IMR-90 (cell line): ENCODE results near the gene ZFPL1. TPM values are rescaled to one million over a fixed set of nuclear protein-coding genes. Genes with fewer than 3 reads are reported as not detected.

Experiments
- ATAC-seq: fragments of 200-7000 bp; cut with Tn5 transposase; 2 replicates; pipeline ENCODE4 v1.9.1; 2020; ENCODE audit warnings: low read depth, mild to moderate bottlenecking, moderate library complexity
- BruUV-seq: library from RNA; stranded (reverse); fragments of 400-500 nt; replicated peaks from 2 replicates; lab custom pipeline; 2021; lab: Mats Ljungman, UMichigan
- CTCF ChIA-PET: fragments of 300-600 bp; formaldehyde crosslinking; extraction: SDS; loops from one replicate; lab custom pipeline; 2021; ENCODE audit warnings: antibody characterized with exemption; lab: Yijun Ruan, JAX
- POLR2A ChIA-PET: fragments of 300-600 bp; sonication (Branson Sonifier 250); formaldehyde crosslinking; loops from one replicate; lab custom pipeline; 2022; ENCODE audit warnings: antibody characterized with exemption; ENCODE audit not compliant: unreplicated experiment; lab: Charles Lee
- DNase-seq: peaks from one replicate; pipeline ENCODE4 v3.0.0; 2013
- H2AFZ ChIP-seq: replicated peaks from 2 replicates; pipeline ENCODE3; 2013; ENCODE audit warnings: low read length, mild to moderate bottlenecking; ENCODE audit not compliant: poor library complexity
- H2AK5ac ChIP-seq: 2 replicates; pipeline ENCODE4 v1.6.1; 2013; ENCODE audit warnings: low read depth, low read length, inconsistent platforms
- H2AK9ac ChIP-seq: replicated peaks from 2 replicates; pipeline ENCODE3; 2013; ENCODE audit warnings: mild to moderate bottlenecking, low read depth, low read length, moderate library complexity; ENCODE audit not compliant: poor library complexity
- H2BK120ac ChIP-seq: 2 replicates; pipeline ENCODE4 v1.6.1; 2013; ENCODE audit warnings: low read depth, low read length, inconsistent platforms
- H2BK15ac ChIP-seq: 3 replicates; pipeline ENCODE4 v1.6.1; 2013; ENCODE audit warnings: low read depth, low read length, inconsistent platforms
- H2BK20ac ChIP-seq: 2 replicates; pipeline ENCODE4 v1.6.1; 2013; ENCODE audit warnings: low read depth, mild to moderate bottlenecking, inconsistent platforms, low read length, moderate library complexity
- H2BK5ac ChIP-seq: 2 replicates; pipeline ENCODE4 v1.6.1; 2013; ENCODE audit warnings: mild to moderate bottlenecking, low read depth, low read length, inconsistent platforms; ENCODE audit not compliant: poor library complexity, severe bottlenecking
- H3K14ac ChIP-seq: replicated peaks from 2 replicates; pipeline ENCODE4 v1.6.1; 2013; ENCODE audit warnings: low read depth, low read length, inconsistent platforms
- H3K18ac ChIP-seq: 2 replicates; pipeline ENCODE4 v1.6.1; 2013; ENCODE audit warnings: low read depth, low read length, control low read depth
- H3K23ac ChIP-seq: 2 replicates; pipeline ENCODE4 v1.6.1; 2013; ENCODE audit warnings: low read depth, low read length, inconsistent platforms
- H3K27ac ChIP-seq: 2 replicates; pipeline ENCODE4 v1.5.1; 2013; ENCODE audit warnings: mild to moderate bottlenecking, control low read depth, low read length; ENCODE audit not compliant: insufficient read depth
- H3K27me3 ChIP-seq: 2 replicates; pipeline ENCODE4 v1.6.1; 2013; ENCODE audit warnings: low read length; ENCODE audit not compliant: control insufficient read depth, insufficient read depth
- H3K36me3 ChIP-seq: 2 replicates; pipeline ENCODE4 v1.6.1; 2013; ENCODE audit warnings: low read length, mixed read lengths; ENCODE audit not compliant: control insufficient read depth, insufficient read depth
- H3K4ac ChIP-seq: 2 replicates; pipeline ENCODE4 v1.6.1; 2013; ENCODE audit warnings: low read depth, low read length, inconsistent platforms
- H3K4me1 ChIP-seq: 2 replicates; pipeline ENCODE4 v1.6.1; 2013; ENCODE audit warnings: low read length, mixed read lengths; ENCODE audit not compliant: control insufficient read depth, insufficient read depth
- H3K4me2 ChIP-seq: 2 replicates; pipeline ENCODE4 v1.6.1; 2013; ENCODE audit warnings: low read depth, mild to moderate bottlenecking, control low read depth, low read length, moderate library complexity
- H3K4me3 ChIP-seq: 2 replicates; pipeline ENCODE4 v1.5.1; 2013; ENCODE audit warnings: low read depth, mild to moderate bottlenecking, control low read depth, low read length, moderate library complexity; ENCODE audit not compliant: insufficient read depth
- H3K56ac ChIP-seq: 2 replicates; pipeline ENCODE4 v1.6.1; 2013; ENCODE audit warnings: low read length, inconsistent platforms; ENCODE audit not compliant: insufficient read depth; ENCODE audit errors: extremely low read depth
- H3K79me1 ChIP-seq, 2 experiments: 2 replicates each; pipeline ENCODE4 v1.6.1; 2013; ENCODE audit warnings: low read length in 2 of 2, inconsistent platforms in 1 of 2, low read depth in 1 of 2
- H3K9ac ChIP-seq: 2 replicates; pipeline ENCODE4 v1.6.1; 2013; ENCODE audit warnings: low read depth, low read length, control low read depth
- H3K9me1 ChIP-seq: 2 replicates; pipeline ENCODE4 v1.6.1; 2013; ENCODE audit warnings: low read length, inconsistent platforms; ENCODE audit not compliant: insufficient read depth
- H3K9me3 ChIP-seq: 2 replicates; pipeline ENCODE4 v1.6.1; 2013; ENCODE audit warnings: low read length; ENCODE audit not compliant: control insufficient read depth, insufficient read depth
- H4K20me1 ChIP-seq: 2 replicates; pipeline ENCODE4 v1.6.1; 2013; ENCODE audit warnings: low read length, inconsistent platforms; ENCODE audit not compliant: insufficient read depth
- H4K5ac ChIP-seq: 2 replicates; pipeline ENCODE4 v1.6.1; 2013; ENCODE audit warnings: mild to moderate bottlenecking, low read depth, low read length, control low read depth
- H4K8ac ChIP-seq, 2 experiments: 2 replicates each; pipeline ENCODE4 v1.6.1; 2013; ENCODE audit warnings: low read depth in 2 of 2, low read length in 2 of 2, control low read depth in 1 of 2, inconsistent platforms in 1 of 2
- H4K91ac ChIP-seq: 2 replicates; pipeline ENCODE4 v1.6.1; 2013; ENCODE audit warnings: low read depth, low read length, inconsistent platforms; ENCODE audit not compliant: insufficient read depth
- BHLHE40 ChIP-seq: fragments of 150-350 bp; IDR thresholded peaks from 2 replicates; pipeline ENCODE4 v1.6.1; 2016; ENCODE audit warnings: mild to moderate bottlenecking, low read depth, low read length
- FOS ChIP-seq: fragments of 150-350 bp; IDR thresholded peaks from 2 replicates; pipeline ENCODE4 v1.6.1; 2016; ENCODE audit warnings: low read depth, low read length
- MAZ ChIP-seq: IDR thresholded peaks from 2 replicates; pipeline ENCODE4 v1.6.1; 2012; ENCODE audit warnings: low read depth, mild to moderate bottlenecking, low read length, improper control_type of control experiment, moderate library complexity, borderline replicate concordance
- NFE2L2 ChIP-seq: fragments of 150-350 bp; IDR thresholded peaks from 2 replicates; pipeline ENCODE4 v1.6.1; 2016; ENCODE audit warnings: low read depth, mild to moderate bottlenecking, low read length
- POLR2A ChIP-seq: IDR thresholded peaks from 2 replicates; pipeline ENCODE4 v1.6.1; 2012; ENCODE audit warnings: mild to moderate bottlenecking, low read depth, low read length
- RCOR1 ChIP-seq: IDR thresholded peaks from 2 replicates; pipeline ENCODE4 v1.6.1; 2012; ENCODE audit warnings: mild to moderate bottlenecking, low read length, improper control_type of control experiment; ENCODE audit not compliant: insufficient replicate concordance
- WGBS, 2 experiments: methylation state at CpG; one replicate each; pipeline versions ENCODE4 v1.1.5 to v1.1.7; 2013; ENCODE audit warnings: missing lambda C conversion rate in 2 of 2; ENCODE audit not compliant: insufficient read length in 1 of 2; ENCODE audit errors: extremely low coverage in 2 of 2; 5-methylcytosine and 5-hydroxymethylcytosine counted together
- dilution Hi-C: fragments of 300-500 bp; cut with HindIII; formaldehyde crosslinking; loops from one replicate; pipeline ENCODE4 v1.14.3; 2018; ENCODE audit warnings: low sequenced_read_pairs; ENCODE audit not compliant: unreplicated experiment
- in situ Hi-C: fragments of 300-500 bp; cut with MboI; formaldehyde crosslinking; loops from 3 replicates; pipeline ENCODE4 v1.14.3; 2019; ENCODE audit warnings: low sequenced_read_pairs, inconsistent platforms, mixed read lengths
- intact Hi-C: fragments of 100-400 bp; cut with micrococcal nuclease; formaldehyde crosslinking; loops from 2 replicates; pipeline ENCODE4 v1.10.0; 2022
- polyA plus RNA-seq, 3 experiments: library from polyadenylated mRNA; depleted of rRNA; stranded (reverse); fragments of >200 nt; gene quantifications; 2 replicates each; pipeline ENCODE4 v1.2.3, GENCODE V29; 2012; ENCODE audit warnings: low replicate concordance in 1 of 3
- total RNA-seq: library from RNA; depleted of rRNA; stranded (reverse); fragments of >200 nt; gene quantifications from 2 replicates; pipeline ENCODE4 v1.2.3, GENCODE V29; 2012
- TF ChIP-seq, protein P1 (sequence below): fragments of 150-350 bp; IDR thresholded peaks from 2 replicates; pipeline ENCODE4 v1.6.1; 2016; ENCODE audit warnings: low read depth, mild to moderate bottlenecking, low read length, moderate library complexity, borderline replicate concordance
- TF ChIP-seq, protein P2 (sequence below): fragments of 150-350 bp; IDR thresholded peaks from 2 replicates; pipeline ENCODE4 v1.6.1; 2017; ENCODE audit warnings: mild to moderate bottlenecking, antibody characterized with exemption, low read length, low read depth

ZFPL1 gene
- total and polyA plus RNA-seq, 2 of the 4 experiments (the other 2 are of a cell fraction), result 24.0 to 67.5 TPM

DNA sequence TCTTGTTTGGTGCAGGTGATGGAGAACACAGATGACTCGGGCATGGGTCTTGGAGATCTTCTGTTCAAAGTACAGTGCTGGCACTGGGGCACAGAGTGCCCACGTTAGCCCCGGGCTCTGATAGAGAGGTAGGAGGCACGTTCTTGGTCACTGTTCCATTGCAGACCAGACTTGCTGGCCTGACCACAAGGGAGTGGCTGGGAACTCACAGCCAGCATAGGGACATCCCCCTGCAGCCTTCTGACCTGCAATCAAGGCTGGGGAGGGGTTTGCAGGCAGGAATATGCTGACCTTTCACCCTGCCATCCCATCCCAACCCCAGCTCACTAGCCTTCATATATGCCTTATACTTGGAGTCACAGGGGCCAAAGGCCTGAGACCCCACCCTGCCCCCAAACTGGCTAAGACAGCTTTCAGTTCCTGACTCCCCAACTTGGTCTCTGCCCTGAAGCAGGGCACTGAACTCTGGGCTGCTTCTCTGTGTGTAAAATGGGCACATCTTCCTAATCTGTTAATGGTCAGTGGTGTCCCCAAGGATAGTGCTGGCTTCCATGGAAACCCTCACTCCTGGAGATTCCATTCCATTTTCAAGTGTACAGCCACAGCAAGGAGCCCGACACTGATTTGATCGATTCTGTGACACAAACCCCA, 42.7 kb downstream of the ZFPL1 start:
- intact Hi-C loops, result no loop called here
- no peak overlapping the region for H3K4me2 ChIP-seq
- no TSS peak for BruUV-seq
- H4K5ac ChIP-seq, result no peak overlapping the region
- ATAC-seq (no peak), DNase-seq (no peak)
- dilution Hi-C loops, result no loop called here
- WGBS, 2 experiments, result no CpG with 5 or more reads among the region's 6 CpGs
- H2AK9ac ChIP-seq, result peak overlapping the region; percentile 82
- H3K36me3 ChIP-seq, result peaks cover 68% of the 10 kb centered on the region
- no peak overlapping the region for H3K23ac ChIP-seq
- ChIA-PET POLR2A (interaction anchor here (0.5 kb wide), 1 partner anchor 12 kb away, joined by 3 read pairs; no protein-coding TSS in a partner anchor), CTCF (no interaction called here)
- no peaks in the 10 kb centered on the region for H3K27me3 ChIP-seq
- H3K27ac ChIP-seq, result no peak overlapping the region
- in situ Hi-C loops, result no loop called here
- peak overlapping the region in 1 of 2 experiments; percentile 14; a peak in 1 of 4 replicates for H4K8ac ChIP-seq
- H2BK20ac ChIP-seq, result 0 out of 2 replicates have a peak overlapping the region, but pooled peaks have one; percentile 20
- no peak overlapping the region for H3K4me3 ChIP-seq
- H3K4ac ChIP-seq, result no peak overlapping the region
- no peak overlapping the region for H3K18ac ChIP-seq
- no peak overlapping the region for H2AK5ac ChIP-seq
- H2BK15ac ChIP-seq, result no peak overlapping the region
- H2BK120ac ChIP-seq, result no peak overlapping the region
- H3K9ac ChIP-seq, result no peak overlapping the region
- no peak overlapping the region for H3K14ac ChIP-seq
- H3K9me1 ChIP-seq, result 0 out of 2 replicates have a peak, but pooled peaks cover 4% of the 10 kb centered on the region
- no peak overlapping the region for H2AFZ ChIP-seq
- H3K4me1 ChIP-seq, result no peaks in the 10 kb centered on the region
- H3K56ac ChIP-seq, result no peak overlapping the region
- no peak overlapping the region for H4K91ac ChIP-seq
- H3K79me1 ChIP-seq, result peaks cover 20 to 59% of the 10 kb centered on the region in 2 experiments
- H3K9me3 ChIP-seq, result no peaks in the 10 kb centered on the region
- H4K20me1 ChIP-seq, result peaks cover 14% of the 10 kb centered on the region; the same call in 1 of the 2 replicates
- TF ChIP-seq FOS, result no peak
- TF ChIP-seq, protein P1, sequence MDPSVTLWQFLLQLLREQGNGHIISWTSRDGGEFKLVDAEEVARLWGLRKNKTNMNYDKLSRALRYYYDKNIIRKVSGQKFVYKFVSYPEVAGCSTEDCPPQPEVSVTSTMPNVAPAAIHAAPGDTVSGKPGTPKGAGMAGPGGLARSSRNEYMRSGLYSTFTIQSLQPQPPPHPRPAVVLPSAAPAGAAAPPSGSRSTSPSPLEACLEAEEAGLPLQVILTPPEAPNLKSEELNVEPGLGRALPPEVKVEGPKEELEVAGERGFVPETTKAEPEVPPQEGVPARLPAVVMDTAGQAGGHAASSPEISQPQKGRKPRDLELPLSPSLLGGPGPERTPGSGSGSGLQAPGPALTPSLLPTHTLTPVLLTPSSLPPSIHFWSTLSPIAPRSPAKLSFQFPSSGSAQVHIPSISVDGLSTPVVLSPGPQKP, result no peak
- TF ChIP-seq NFE2L2, result no peak
- TF ChIP-seq, protein P2, sequence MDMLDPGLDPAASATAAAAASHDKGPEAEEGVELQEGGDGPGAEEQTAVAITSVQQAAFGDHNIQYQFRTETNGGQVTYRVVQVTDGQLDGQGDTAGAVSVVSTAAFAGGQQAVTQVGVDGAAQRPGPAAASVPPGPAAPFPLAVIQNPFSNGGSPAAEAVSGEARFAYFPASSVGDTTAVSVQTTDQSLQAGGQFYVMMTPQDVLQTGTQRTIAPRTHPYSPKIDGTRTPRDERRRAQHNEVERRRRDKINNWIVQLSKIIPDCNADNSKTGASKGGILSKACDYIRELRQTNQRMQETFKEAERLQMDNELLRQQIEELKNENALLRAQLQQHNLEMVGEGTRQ, result no peak
- no peak for TF ChIP-seq POLR2A
- no peak for TF ChIP-seq BHLHE40
- TF ChIP-seq RCOR1, result no peak
- TF ChIP-seq MAZ, result no peak
- no peak overlapping the region for H2BK5ac ChIP-seq
